Right atrium auricular region (tissue), 2 donors: ENCODE measurements around the gene SCFD2. TPM values are rescaled to one million over a fixed set of nuclear protein-coding genes. Genes with fewer than 3 reads are reported as not detected.

Experiments used
- DNase-seq: peaks from one replicate; pipeline ENCODE4 v3.0.0-alpha.2; 2019; ENCODE audit warnings: low spot score
- H3K27ac ChIP-seq, 2 donors: fragments of 200-600 bp; sonication (generic); 1 replicate in 1 of 2; 2 replicates in 1 of 2; pipeline ENCODE4 v1.5.1; 2016 to 2019
- H3K27me3 ChIP-seq, 2 donors: fragments of 200-600 bp; sonication (generic); one replicate each; pipeline versions ENCODE4 v1.5.1 to v1.6.0; 2017 to 2019
- H3K36me3 ChIP-seq: fragments of 200-600 bp; sonication (generic); one replicate; pipeline ENCODE4 v1.5.1; 2016
- H3K4me1 ChIP-seq, 2 donors: fragments of 200-600 bp; sonication (generic); one replicate each; pipeline versions ENCODE4 v1.5.1 to v1.6.0; 2017 to 2019
- H3K4me3 ChIP-seq, 2 donors: fragments of 200-600 bp; sonication (generic); 1 replicate in 1 of 2; 2 replicates in 1 of 2; pipeline ENCODE4 v1.5.1; 2017 to 2019; ENCODE audit warnings: mild to moderate bottlenecking in 1 of 2, moderate library complexity in 1 of 2
- H3K9me3 ChIP-seq, 2 donors: fragments of 200-600 bp; sonication (generic); one replicate each; pipeline ENCODE4 v1.5.1; 2019
- CTCF ChIP-seq, 2 donors: fragments of 200-600 bp; sonication (generic); IDR thresholded peaks; one replicate each; pipeline ENCODE4 v1.5.1; 2019; ENCODE audit warnings: antibody characterized with exemption in 2 of 2
- total RNA-seq, 2 donors: library from RNA; depleted of rRNA; stranded (reverse); fragments of >200 nt; gene quantifications; one replicate each; pipeline ENCODE4 v1.1.0, GENCODE V29; 2016

The SCFD2 gene
- total RNA-seq, 2 donors from 2014 or later: 8.1 to 9.4 TPM

- DNase-seq: no peak
- peaks cover 0 to 44% of the 10 kb centered on the region in 2 donors for H3K4me1 ChIP-seq
- no peak for TF ChIP-seq CTCF (IDR thresholded peaks at IDR 0.05)
- peak overlapping the region; percentile 79 to 82 for H3K4me3 ChIP-seq
- H3K27ac ChIP-seq: peak overlapping the region; percentile 84 to 85
- peaks cover 12% of the 10 kb centered on the region for H3K36me3 ChIP-seq
- H3K9me3 ChIP-seq: peaks cover 0 to 8% of the 10 kb centered on the region in 2 donors
- H3K27me3 ChIP-seq: no peaks in the 10 kb centered on the region
Observed at GRCh38 chr4:52862639-52863161, 503.2 kb downstream of the SCFD2 start.

- Histone ChIP-seq H3K36me3 (peaks cover 12% of the 10 kb centered on the region), H3K27me3 (no peaks in the 10 kb centered on the region), H3K27ac (peak within 1 kb of the TSS; percentile 84 to 85), H3K4me3 (peak within 1 kb of the TSS; percentile 79 to 82), H3K9me3 (peaks cover 0 to 8% of the 10 kb centered on the region in 2 donors), H3K4me1 (peaks cover 0 to 38% of the 10 kb centered on the region in 2 donors)
- peak; percentile 87 for DNase-seq
- peak in 1 of 2 donors; percentile 47 for TF ChIP-seq CTCF (IDR thresholded peaks at IDR 0.05)
Observed at GRCh38 chr4:52861879-52862616, 503.8 kb downstream of the SCFD2 start, which contains the start of gene RASL11B. Gene RASL11B (plus strand): TSS chr4:52862317. CDS start chr4:52862508, 191 bp downstream.

- TF ChIP-seq CTCF (IDR thresholded peaks at IDR 0.05): no peak
- DNase-seq: no peak
- Histone ChIP-seq H3K36me3 (peaks cover 12% of the 10 kb centered on the region), H3K9me3 (peaks cover 0 to 8% of the 10 kb centered on the region in 2 donors), H3K27ac (peak overlapping the region; percentile 84 to 85), H3K4me3 (peak overlapping the region; percentile 79 to 82), H3K4me1 (peaks cover 0 to 33% of the 10 kb centered on the region in 2 donors), H3K27me3 (no peaks in the 10 kb centered on the region)
Observed at GRCh38 chr4:52861171-52861823, 504.6 kb downstream of the SCFD2 start.

GRCh38 chr4:52860361-52860760 is 505.5 kb downstream of the SCFD2 start:
- Histone ChIP-seq H3K9me3 (peaks cover 0 to 8% of the 10 kb centered on the region in 2 donors), H3K27ac (no peak overlapping the region), H3K4me3 (no peak overlapping the region), H3K4me1 (peaks cover 0 to 26% of the 10 kb centered on the region in 2 donors), H3K27me3 (no peaks in the 10 kb centered on the region), H3K36me3 (peaks cover 4% of the 10 kb centered on the region)
- no peak for DNase-seq
- TF ChIP-seq CTCF (IDR thresholded peaks at IDR 0.05): no peak

- TF ChIP-seq CTCF (IDR thresholded peaks at IDR 0.05): no peak
- Histone ChIP-seq H3K27ac (no peak overlapping the region), H3K27me3 (no peaks in the 10 kb centered on the region), H3K36me3 (no peaks in the 10 kb centered on the region), H3K4me3 (no peak overlapping the region), H3K9me3 (peaks cover 0 to 8% of the 10 kb centered on the region in 2 donors), H3K4me1 (peaks cover 0 to 19% of the 10 kb centered on the region in 2 donors)
- DNase-seq: no peak
Observed at GRCh38 chr4:52856801-52857200, 509.1 kb downstream of the SCFD2 start.
